HUES48 (cell line): ENCODE data around the gene BNIP5.

Experiments used
- H3K27ac ChIP-seq: one replicate; pipeline ENCODE4 v1.7.0; 2013; ENCODE audit warnings: low read depth, low read length, inconsistent platforms
- H3K27me3 ChIP-seq: 2 replicates; pipeline ENCODE4 v1.6.1; 2013; ENCODE audit warnings: mild to moderate bottlenecking, low read length; ENCODE audit not compliant: control insufficient read depth, insufficient read depth
- H3K36me3 ChIP-seq: 2 replicates; pipeline ENCODE4 v1.6.1; 2013; ENCODE audit warnings: low read length; ENCODE audit not compliant: control insufficient read depth, insufficient read depth
- H3K4me1 ChIP-seq: 2 replicates; pipeline ENCODE4 v1.6.1; 2013; ENCODE audit warnings: mild to moderate bottlenecking, low read length; ENCODE audit not compliant: control insufficient read depth, insufficient read depth
- H3K4me3 ChIP-seq: 2 replicates; pipeline ENCODE4 v1.5.1; 2013; ENCODE audit warnings: mild to moderate bottlenecking, low read depth, low read length
- H3K9ac ChIP-seq: 2 replicates; pipeline ENCODE4 v1.6.1; 2013; ENCODE audit warnings: mild to moderate bottlenecking, low read depth, low read length, moderate library complexity
- H3K9me3 ChIP-seq: 2 replicates; pipeline ENCODE4 v1.6.1; 2013; ENCODE audit warnings: low read length; ENCODE audit not compliant: control insufficient read depth, insufficient read depth

BNIP5 gene

DNA sequence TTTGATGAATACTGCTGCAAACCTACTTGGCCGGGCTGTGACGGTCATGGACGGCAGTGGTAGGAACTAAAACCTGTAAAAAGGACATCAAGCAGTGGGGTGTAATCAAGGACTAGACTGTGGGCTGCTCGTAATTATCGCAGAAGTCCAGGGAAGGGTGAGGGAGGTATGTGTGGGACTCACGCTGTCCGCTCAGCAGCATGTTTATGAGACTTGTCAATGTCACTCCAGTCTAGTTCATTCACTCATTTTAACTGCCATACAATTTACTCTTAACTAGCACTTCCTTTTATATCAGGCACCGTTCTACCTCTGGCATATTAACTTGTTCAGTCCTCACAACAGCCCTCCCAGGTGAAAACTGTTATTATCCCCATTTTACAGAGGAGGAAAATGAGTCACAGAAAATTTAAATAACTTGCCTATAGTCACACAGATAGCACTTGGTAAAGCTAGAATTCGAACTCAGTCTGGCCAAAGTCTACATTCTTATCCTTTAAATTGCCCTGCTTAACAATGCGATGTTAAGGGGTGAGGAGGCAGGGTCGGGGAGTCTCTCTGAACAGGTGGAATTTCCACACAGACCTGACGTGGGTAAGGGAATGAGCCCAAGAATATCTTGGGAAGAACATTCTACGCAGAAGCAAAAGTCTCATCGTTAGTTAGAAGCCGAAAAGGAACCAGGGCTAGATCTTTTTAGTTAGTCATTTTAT is 62.7 kb downstream of the BNIP5 start:
- no peak overlapping the region for H3K27ac ChIP-seq
- peaks cover 3% of the 10 kb centered on the region; the same call in 1 of the 2 replicates for H3K4me1 ChIP-seq
- no peaks in the 10 kb centered on the region for H3K9me3 ChIP-seq
- no peaks in the 10 kb centered on the region; the same call in 1 of the 2 replicates for H3K27me3 ChIP-seq
- H3K36me3 ChIP-seq: no peaks in the 10 kb centered on the region
- no peak overlapping the region for H3K4me3 ChIP-seq
- no peak overlapping the region for H3K9ac ChIP-seq

DNA sequence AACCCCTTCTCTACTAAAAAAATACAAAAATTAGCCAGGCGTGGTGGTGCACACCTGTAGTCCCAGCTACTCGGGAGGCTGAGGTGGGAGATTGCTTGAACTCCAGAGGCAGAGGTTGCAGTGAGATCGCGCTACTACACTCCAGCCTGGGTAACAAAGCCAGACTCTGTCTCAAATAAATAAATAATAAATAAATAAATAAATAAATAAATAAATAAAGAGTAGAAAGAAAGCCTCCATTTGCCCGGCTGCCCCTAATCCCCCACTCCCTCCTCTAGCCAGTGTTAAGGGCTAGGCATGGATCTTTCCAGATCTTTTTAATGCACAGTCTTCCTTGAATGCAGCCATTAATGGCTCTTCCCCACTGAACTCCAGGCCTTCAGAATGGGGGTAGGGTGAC is 63.6 kb downstream of the BNIP5 start:
- Histone ChIP-seq H3K27ac (no peak overlapping the region), H3K27me3 (no peaks in the 10 kb centered on the region; the same call in 1 of the 2 replicates), H3K9me3 (no peaks in the 10 kb centered on the region)

DNA sequence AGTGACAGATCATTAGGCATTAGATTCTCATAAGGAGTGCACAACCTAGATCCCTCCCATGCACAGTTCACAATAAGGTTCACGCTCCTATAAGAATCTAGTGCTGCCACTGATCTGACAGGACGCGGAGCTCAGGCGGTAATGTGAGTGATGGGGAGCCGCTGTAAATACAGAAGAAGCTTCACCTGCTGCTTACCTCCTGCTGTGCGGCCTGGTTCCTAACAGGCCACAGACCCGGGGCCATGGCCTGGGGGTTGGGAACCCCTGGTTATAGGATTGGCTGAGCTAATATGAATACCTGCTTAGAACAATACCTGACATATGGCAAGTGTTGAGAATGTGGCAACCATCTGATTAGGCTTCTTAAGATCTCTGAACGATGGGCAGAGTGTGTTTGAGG is 64.5 kb downstream of the BNIP5 start:
- Histone ChIP-seq H3K4me3 (no peak overlapping the region), H3K27ac (no peak overlapping the region), H3K36me3 (no peaks in the 10 kb centered on the region), H3K27me3 (no peaks in the 10 kb centered on the region; the same call in 1 of the 2 replicates), H3K4me1 (peaks cover 3% of the 10 kb centered on the region; the same call in 1 of the 2 replicates), H3K9me3 (no peaks in the 10 kb centered on the region), H3K9ac (no peak overlapping the region)

More for the DNA sequence above, 63.6 kb downstream of the BNIP5 start:
- H3K36me3 ChIP-seq: no peaks in the 10 kb centered on the region
- H3K4me3 ChIP-seq: no peak overlapping the region
- no peak overlapping the region for H3K9ac ChIP-seq
- peaks cover 3% of the 10 kb centered on the region; the same call in 1 of the 2 replicates for H3K4me1 ChIP-seq

DNA sequence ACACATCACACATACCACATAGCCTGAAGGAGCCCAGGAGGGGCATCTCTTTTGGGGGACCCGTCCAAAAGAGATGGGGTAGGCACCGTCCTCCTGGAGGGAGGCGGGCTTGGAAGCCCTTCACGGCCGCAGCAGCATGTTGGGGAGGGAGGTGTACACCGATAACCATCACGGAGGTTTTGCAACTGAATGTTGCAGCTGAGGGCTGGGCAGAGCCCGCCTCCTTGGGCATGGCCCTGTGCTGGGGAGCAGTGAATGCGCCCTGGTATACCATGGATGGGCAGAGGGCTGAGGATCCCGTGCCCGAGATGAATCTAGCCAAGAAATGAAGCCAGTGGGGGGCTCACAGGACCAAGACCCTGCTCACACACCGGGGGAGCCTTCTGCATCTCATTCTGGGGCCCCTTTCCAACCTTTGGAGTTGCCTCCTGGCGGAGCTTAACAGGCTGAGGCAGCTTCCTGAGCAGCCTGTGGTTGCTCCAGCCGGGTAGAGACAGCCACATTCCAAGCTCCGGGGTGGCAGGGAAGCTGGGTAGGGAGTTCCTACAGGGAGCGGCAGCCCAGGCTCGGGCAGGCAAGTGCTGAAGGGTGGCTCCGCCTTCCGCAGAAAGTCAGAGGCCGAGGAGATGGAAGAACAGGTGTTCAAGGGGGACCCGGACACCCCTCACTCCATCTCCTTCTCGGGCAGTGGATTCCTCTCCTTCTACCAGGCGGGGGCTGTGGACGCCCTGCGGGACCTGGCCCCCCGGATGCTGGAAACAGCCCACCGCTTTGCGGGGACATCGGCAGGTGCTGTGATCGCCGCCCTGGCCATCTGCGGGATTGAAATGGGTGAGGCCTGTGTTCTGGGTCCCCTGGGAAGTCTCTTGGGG is 66.6 kb downstream of the BNIP5 start, which contains the start of gene PNPLA1:
PNPLA1 (plus strand) TSS at position 227 of the 872 bp plus-strand sequence; CDS start at position 627, 400 bp downstream.
- no peak within 1 kb of the TSS for H3K4me3 ChIP-seq
- no peak within 1 kb of the TSS for H3K9ac ChIP-seq
- H3K9me3 ChIP-seq: 0 out of 2 replicates have a peak, but pooled peaks cover 6% of the 10 kb centered on the region
- H3K27me3 ChIP-seq: no peaks in the 10 kb centered on the region
- H3K36me3 ChIP-seq: no peaks in the 10 kb centered on the region
- peaks cover 3% of the 10 kb centered on the region; the same call in 1 of the 2 replicates for H3K4me1 ChIP-seq
- H3K27ac ChIP-seq: no peak within 1 kb of the TSS

DNA sequence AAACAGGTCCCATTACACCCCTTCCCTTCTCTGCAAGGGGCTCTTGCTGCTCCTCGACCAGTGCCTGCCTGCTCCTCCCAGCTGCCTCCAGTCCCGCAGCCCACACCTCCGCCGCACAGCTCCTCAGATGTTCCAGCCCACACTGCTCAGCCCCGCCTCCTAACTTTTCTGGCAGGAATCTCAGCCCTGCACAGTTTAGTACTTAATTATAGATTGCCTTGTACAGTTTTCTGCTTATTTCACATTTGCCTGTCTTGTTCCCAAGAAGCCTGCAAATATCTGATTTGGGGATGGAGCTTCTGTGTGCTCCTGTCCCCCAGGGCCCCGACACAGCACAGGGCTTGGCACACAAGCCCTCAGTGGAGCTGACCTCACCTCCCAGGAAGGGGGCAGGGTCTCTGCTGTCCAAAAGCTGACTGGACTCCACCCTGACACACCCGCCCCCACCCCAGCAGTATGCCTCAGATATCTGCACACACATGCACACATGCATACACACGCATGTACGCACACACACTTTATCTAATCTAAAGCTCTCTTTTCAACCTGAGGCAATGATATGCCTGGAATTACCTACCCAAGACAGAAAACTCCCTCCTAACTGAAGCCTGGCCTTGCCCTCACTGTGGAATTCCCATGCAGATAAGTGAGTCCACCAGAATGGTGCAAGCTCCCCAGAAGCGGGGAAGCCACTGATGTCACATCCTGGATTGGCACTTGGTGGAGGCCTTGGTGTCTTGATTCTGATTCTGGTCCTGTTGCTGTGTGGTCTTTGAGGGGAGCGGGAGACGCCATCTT is 68.0 kb downstream of the BNIP5 start:
- peaks cover 3% of the 10 kb centered on the region; the same call in 1 of the 2 replicates for H3K4me1 ChIP-seq
- 0 out of 2 replicates have a peak, but pooled peaks cover 6% of the 10 kb centered on the region for H3K9me3 ChIP-seq
- H3K27ac ChIP-seq: no peak overlapping the region
- H3K9ac ChIP-seq: no peak overlapping the region
- no peak overlapping the region for H3K4me3 ChIP-seq
- H3K27me3 ChIP-seq: no peaks in the 10 kb centered on the region
- no peaks in the 10 kb centered on the region for H3K36me3 ChIP-seq

DNA sequence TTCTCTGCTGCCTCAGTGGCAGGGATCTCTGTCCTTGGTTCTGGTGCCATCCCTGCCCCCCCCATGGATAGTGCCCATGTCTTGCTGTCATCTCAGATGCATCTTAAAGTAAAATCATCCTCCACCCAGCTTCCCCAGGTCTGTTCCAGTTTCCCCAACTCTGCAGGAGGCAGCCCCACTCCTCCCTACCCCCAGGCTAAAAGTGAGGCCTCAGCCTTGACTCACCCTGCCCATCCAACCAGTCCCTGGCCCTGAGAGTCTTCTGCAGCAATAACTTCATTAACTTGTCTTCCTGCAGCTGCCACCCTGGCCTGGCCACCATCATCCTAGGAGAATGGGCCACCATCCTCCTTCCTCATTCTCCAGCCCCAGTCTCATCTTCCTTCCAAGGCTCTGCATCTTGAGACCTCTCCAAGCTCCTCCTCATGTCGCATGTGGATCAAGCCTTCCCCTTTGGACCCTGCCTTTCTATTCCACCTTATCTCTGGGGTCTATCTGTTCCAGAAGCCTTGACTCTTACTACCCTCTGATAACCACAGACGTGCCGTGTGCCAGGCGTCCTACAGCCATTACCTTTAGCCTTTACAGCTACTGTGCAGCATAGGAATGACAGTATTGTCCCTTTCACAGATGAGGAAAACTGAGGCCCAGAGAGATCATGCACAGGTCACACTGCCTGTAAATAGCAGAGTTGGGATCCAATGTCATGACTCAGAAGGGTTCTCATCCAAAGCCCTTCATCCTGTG is 68.8 kb downstream of the BNIP5 start:
- H3K4me3 ChIP-seq: no peak overlapping the region
- H3K9ac ChIP-seq: no peak overlapping the region
- H3K27ac ChIP-seq: no peak overlapping the region
- peaks cover 3% of the 10 kb centered on the region; the same call in 1 of the 2 replicates for H3K4me1 ChIP-seq
- 0 out of 2 replicates have a peak, but pooled peaks cover 6% of the 10 kb centered on the region for H3K9me3 ChIP-seq
- no peaks in the 10 kb centered on the region for H3K27me3 ChIP-seq
- H3K36me3 ChIP-seq: no peaks in the 10 kb centered on the region

DNA sequence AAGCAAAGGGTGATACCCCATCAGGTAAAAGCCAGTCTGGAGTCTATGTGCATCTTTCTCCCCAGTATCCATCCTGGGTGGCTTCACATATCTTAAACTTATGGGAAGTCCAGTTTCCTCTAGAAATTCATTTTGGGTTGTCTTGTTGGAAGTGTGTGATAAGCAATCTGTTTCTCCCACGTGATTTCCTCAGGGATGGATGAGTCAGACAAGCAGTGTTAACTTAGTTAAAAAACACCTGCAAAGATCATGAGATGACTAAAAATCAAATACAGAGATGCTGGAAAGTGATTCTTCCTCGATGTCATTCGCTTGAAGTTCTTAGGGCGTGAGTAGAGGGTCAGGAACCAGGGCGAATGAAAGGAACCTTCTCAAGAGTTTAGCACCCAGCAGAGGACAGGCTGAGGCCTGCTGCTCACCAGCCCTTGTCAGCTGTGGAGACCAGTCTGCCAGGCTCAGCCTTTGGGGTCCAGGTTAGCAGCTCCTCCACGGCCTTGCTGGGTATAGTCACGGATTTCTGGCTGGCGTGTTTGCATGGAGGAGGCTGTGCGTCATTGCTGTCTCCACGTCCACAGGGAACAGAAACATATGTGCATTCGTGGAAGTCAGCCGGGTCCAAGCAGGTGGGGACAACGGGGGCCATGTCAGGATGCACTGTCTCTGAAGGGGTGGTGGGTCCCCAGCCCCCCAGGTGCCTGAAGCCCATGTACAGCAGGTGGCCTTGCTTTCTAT is 69.6 kb downstream of the BNIP5 start:
- no peak overlapping the region for H3K9ac ChIP-seq
- no peak overlapping the region for H3K4me3 ChIP-seq
- H3K36me3 ChIP-seq: no peaks in the 10 kb centered on the region
- H3K27ac ChIP-seq: no peak overlapping the region
- 0 out of 2 replicates have a peak, but pooled peaks cover 6% of the 10 kb centered on the region for H3K9me3 ChIP-seq
- H3K27me3 ChIP-seq: no peaks in the 10 kb centered on the region
- peaks cover 3% of the 10 kb centered on the region; the same call in 1 of the 2 replicates for H3K4me1 ChIP-seq
